NCI-H748 (cell line): ENCODE measurements around the gene DNAH17.
A peak's percentile ranks its signal among the peaks of the same experiment; 100 is the strongest.

Experiments
- DNase-seq: peaks from one replicate; lab custom pipeline; 2025; ENCODE audit not compliant: unreplicated experiment; lab: John Stamatoyannopoulos, UW

Gene DNAH17

DNA sequence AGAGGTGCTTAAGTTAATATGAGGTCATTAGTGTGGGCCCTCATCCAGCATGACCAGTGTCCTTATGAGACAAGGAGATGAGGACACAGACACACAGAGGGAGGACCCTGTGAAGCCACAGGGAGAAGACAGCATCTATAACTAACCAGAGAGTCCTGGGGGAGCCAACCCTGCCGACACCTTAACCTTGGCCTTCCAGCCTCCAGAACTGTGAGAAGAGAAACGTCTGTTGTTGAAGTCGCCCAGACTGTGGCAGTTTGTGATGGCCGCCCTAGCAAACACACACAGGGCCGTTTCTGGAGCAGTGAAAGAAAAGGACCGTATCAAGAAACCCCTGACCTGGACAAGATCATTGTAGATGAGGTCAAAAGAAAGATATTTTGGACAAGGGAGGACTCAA is 26.7 kb downstream of the DNAH17 start:
- DNase-seq: no peak

DNA sequence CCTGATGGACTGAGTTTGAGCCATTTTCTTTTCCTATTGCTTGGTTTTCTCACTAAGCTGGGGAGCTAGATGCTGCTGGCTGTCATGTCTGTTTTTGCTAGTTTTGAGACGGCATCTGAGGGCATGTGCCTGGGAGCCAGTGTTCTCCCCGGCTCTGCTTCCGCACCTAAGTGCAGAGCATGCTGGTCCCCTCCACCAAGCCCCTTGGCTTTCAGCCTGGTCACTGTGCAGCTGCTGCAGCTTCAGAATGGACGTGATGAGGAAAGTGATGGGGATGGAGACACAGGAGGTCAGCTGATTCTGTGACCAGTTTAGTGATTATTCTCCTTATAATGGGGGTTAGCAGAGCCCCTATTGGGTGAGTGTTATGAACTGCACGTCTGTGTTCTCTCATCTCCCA is 28.5 kb downstream of the DNAH17 start:
- no peak for DNase-seq

DNA sequence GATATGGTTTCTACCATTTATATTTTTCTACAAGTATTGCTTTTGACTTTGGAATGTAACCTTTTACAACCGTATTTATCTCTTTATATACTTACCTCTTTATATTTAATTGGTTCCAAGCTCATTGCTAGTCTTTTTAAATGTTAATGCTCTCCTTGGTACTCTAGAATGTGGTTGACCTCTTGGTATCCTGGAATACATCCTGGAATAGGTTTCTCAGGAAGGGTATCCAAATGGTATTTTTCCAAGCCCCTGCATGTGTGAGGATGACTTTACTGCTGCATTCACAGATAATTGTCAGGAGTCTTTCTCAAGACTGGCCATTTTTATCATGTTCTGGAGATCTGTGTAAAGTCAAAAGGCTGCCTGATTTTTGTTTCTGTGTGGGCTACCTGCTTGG is 30.2 kb downstream of the DNAH17 start:
- DNase-seq: no peak

DNA sequence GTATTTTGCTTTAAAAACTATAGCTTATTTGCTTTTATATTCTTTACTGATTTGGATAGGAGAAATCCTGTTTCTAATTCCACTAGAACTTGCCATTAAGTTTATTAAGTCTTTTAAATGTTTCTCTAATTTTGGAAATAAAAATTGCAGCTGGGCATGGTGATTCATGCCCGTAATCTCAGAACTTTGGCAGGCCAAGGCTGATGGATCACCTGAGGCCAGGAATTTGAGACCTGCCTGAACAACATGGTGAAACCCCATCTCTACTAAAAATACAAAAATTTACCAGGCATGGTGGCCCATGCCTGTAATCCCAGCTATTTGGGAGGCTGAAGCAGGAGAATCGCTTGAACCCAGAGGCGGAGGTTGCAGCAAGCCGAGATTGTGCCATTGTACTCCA is 30.7 kb downstream of the DNAH17 start:
- DNase-seq: no peak

DNA sequence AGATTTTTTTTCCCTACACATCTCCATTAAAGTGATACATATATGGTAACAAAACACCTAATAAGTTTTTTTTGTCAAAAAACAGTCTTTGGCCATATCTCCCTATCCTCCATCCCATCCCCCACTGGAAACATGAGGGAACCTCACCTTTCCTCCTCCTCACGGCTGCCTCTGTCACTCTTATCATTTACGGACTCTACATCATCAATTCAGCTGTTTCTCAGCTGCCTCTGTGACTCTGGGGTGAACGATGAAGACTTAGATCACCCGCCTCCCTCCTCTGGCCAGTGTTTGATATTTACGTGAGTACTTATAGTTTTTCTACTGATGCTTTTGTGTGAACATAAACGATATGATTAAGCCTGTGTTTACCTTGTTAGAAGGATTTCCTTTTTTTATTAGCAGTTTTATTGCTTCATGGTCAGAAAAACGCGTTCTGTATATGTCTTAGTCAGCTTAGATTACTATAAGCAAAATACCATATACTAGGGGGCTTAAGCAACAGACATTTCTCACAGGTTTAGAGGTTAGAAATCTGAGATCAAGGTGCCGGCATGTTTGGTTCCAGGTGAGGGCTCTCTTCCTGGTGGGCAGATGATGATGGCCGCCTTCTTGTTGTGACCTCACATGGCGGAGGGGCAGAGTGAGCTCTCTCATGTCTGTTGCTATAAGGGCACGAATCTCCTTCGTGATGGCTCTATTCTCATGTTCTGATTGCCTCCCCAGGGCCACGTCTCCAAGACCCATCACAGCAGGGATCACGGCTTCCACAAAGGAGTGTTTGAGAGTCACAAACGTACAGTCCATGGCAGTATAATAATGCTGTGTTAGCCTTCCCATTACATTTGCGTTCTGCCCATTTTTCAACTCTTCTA is 32.1 kb downstream of the DNAH17 start:
- peak; percentile 47 for DNase-seq

DNA sequence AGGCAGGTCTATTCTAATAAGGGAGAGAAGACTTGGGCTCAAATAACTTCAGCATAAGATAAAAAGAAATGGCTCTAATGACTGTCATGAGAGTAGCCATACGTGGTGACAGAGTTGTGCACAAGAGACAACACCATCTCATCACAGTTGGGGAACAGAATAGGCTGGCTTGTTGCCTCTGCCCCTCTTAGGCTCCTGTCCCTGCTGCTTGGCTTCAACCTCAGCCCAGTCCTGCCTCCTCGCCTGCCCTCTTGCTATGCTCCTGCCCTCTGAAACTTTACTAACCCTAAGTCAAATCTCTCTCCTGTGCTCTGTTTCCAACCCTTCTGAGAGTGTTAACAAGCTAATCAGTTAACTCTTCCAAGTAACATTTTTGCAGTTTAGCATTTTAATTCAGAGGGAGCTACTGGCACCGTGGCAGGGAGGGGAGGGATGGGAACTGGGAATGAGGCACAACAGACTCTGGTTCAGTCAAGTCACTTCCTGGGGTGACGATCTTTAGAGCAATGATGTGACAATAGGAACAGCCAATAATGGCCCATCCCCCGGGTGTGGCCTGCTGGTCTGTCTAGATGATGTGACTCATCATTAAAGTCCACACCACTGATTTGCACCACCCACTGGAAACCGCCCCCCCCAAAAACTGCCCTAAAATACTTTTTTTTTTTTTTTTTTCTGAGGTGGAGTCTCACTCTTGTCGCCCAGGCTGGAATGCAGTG is 35.5 kb downstream of the DNAH17 start:
- peak; percentile 32 for DNase-seq

DNA sequence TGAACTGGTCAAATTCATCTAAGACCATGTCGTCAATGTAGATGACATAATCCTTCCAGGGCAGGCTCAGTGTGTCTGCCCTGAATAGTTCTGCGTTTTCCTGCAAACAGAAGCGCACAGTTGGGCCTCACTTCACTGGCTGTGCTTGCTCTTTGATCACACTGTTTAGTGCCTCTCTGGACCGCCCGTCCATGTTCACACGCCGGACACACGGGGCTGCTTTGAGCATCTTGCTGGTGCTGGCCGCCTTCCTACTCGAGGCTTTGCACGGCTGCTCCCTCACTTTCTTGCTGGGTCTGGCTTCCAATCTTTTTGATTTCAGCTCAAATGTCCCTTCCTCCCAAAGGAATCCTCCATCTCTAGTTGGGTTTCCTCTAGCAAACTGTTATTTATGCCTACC is 37.4 kb downstream of the DNAH17 start:
- no peak for DNase-seq

DNA sequence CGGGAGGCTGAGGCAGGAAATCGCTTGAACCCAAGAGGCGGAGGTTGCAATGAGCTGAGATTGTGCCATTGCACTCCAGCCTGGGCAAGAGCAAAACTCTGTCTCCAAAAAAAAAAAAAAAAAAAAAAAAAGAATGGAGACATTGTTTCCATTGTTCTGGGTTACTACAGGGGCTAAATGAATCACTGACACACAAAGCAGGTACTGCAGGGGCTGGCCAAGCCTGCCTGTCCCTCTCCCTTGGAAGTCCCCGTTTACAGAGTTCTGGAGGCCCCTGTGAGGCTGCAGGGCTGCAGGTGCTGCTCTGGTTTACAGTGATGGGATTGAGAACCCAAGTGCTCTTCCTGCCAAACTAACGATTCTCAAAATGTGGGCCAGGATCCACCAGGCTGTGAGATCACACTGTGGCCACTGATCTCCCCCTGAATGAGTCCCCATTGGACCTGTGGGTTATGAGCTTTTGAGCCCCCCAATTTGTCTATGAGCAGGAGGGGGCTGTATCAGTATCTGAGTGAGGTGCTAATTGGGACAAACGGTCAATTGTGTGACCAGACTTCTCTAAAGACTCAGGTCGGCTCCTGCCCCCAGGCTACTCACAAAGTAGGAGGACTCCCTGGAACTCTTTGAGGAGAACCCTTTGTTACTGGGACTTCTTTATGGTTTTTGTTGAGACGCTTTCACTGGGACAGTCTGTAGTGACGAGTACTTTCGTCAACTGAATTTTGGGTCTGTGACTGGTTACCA is 39.0 kb downstream of the DNAH17 start:
- DNase-seq: peak; percentile 3

DNA sequence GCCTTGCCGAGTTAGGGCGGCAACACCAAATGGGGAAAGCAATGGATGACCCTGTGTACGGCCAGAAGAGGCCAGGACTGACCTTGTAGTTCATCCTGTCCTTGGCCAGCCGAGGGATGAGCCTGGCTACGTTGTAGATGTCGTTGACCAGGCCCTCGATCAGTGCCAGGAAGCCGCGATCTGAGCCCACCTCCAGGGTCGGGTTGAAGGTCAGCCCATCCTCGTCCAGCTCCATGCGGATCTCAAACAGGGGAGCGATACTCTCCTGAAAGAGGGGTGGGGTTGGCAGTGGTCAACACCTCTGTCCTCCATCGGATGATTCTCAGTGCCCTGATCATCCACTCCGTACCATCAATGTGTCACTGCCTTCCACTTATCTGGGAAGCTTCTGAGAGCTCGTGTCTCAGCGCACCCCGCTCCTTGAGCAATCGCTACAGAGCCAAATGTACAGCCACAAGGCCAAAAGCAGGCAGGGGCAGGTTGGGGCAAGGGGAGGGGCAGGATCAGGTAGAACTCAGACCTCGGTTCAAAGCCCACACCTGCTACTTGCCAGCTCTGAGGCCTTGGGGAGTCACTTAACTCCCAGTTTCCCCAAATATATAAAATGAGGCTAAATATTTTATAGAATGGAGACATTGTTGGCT is 39.9 kb downstream of the DNAH17 start:
- no peak for DNase-seq

DNA sequence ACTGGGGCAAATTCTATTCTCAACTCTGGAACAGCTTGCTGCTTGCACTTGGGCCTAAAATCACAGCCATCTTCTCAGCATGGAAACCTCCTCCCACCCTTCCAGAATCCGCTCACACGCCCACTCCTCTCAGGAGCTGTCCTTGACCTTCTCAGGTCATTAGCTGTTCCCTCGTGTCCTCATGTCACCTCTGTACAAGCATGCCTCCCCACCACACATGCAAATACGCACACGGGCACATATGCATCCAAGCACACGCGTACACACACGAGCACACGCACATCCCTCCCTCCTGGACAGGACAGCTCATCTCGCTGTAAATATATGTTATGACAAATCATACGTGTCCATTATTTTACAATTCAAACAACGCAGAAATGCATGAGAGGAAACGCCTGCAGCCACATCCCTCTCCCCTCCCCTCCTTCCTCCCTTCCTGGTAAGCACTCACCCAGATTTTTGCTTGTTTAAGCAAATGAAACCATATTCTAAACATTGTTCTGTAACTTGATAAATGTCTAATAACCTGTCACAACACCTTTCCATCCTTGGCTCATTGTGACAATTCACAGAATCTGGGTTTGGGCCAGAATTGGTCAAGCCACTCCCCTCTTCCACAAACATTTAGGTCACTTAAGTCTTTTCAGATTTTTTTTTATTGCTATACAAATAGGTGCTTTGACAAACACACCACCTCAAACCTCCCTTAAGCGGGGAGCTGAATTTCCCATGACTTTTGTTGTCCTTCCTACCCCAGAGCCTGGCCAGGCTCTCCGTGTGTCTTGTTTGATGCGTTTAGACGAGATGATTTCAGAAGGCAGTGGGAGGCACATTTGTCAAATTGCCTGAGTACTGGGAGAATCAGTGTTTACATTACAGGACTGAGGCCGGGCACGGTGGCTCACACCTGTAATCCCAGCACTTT is 41.7 kb downstream of the DNAH17 start:
- DNase-seq: peak; percentile 96

DNA sequence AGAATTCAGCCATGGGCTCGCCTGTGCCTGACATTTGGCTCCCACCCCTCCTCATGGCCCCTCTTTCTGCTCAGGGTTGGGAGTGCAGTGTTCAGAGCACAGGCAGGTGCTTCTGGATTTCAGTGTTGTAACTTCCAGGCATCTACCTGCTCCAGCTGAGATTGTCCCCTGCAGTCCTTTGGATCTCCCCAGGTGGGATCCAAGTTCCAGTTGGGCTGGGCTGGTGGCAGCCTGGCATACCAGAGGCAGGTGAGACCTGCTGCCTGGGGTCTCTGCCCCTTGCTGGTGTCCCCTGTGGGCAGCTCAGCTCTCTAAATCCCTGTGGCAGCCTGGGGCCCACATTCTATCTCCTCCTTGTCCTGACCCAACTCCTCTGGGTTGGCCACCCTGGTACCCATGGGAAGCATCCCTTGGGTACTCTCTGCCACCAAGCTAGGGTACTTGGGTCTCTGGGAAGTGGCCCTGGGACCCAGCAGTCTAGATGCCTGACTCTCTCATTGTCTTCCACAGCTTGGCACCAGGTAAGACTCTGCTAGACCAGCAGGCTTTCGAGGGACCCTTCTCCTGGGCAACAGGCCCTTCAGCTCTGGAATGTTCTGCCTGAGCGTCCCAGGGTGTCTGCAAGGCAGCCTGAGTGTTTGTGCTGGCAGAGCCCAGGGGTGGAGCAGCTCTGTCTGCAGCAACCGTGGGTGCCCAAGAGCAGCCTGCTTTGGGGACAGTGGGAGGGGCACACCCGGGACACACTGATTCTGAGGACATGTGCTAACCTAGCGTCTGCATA is 42.5 kb downstream of the DNAH17 start:
- no peak for DNase-seq

DNA sequence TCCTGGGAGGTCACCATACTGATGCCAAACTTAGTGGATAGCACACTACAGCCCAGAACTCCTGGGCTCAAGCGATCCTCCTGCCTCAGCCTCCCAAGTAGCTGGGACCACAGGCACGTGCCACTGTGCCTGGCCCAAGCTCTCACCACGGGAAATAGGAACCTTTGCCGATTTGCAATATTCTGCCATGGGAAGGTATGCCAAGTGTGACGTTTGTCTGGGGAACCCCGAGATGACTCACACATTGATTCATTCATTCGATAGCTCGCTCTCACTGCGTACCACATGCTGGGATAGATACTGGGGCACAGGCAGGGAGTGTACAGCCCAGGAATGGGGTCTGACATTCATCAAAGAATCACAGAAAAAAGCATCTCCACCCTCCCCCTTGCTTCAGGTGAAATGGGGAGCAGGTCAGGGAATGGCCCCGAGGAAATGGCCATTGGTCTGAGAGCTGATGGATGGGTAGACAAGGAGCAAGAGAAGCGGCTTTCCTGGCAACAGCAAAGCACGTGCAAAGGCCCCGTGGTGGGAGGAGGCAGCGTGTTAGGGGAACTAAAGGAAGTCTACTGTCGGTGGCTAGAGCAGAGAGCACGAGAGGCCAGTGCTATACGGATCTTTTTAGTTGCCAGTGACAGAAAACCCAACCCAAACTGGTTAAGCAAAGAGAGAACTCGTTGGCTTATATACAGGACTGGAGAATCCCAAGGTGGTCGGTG is 44.1 kb downstream of the DNAH17 start:
- no peak for DNase-seq

DNA sequence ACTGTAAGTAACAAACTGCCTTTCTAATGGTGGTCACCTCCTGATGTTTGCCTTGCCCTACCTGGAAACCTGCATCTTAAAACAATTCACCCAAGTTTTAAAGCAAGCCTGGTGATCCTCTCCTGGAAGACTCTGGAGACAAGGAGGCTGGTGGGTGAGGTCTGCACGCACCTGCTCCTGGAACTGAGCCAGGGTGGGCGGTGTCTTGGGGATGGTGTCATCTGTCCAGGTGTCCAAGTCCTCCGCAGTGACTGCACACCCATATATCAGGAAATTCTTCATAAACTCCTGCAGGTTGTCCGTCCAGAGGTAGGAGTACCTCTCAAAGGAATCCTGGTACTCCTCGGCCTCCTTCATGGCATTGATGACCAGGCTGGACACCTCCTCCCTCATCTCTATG is 44.9 kb downstream of the DNAH17 start:
- peak; percentile 81 for DNase-seq

DNA sequence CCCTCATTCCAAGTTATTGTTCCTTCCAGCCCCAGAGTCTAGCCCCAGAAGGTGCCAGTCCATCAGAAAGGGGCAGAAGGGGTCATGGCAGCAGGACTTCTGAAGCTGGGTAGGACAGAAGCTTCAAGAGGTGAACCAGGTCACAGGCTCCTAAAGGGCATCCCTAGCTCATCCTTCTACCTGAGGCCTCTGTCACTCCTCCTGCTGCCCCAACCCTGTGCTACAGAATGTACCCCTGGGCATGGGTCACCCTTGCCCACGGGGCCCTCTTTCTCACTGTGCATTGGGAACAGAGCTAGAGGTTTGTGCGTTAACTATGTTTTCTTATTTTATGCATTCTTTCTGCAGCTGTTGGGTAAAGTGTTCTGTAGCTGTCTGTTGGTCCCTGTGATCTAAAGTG is 46.5 kb downstream of the DNAH17 start:
- no peak for DNase-seq

DNA sequence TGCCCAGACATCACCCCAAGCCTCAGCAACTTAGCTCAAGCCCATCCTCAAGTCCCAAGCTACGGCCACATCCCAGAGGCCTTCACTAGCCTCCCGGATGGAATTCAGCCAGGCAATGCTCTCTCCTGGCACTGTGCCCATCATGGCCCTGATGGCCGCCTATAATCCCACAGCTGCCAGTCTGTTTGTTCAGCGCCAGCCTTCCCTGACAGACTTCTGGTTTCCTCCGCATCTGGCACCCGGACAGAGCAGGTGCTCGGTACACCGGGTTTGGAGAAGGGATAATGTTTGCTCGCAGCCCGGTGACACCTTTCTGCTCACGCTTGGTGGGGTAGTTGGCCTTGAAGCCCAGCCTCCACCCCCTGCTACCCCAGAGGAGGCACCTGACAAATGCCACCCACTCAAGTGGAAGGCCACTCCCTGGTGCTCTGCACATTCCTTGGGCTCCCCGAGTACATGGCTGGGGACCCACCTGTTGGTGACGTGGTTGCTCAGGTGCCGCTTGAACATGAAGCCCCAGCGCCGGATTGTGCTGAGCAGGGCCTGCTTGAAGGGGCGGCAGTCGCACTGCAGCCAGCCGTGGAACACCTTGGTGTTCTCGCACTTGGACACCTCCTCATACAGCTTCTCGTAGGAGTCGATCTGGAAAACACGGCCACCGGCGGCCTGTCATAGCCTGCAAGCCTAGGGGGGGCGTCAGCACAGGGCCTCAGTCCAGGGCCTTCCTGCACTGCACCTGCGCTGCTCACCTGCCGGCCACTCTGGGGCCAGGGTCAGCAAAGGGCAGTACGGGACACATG is 47.1 kb downstream of the DNAH17 start:
- DNase-seq: peak; percentile 96

DNA sequence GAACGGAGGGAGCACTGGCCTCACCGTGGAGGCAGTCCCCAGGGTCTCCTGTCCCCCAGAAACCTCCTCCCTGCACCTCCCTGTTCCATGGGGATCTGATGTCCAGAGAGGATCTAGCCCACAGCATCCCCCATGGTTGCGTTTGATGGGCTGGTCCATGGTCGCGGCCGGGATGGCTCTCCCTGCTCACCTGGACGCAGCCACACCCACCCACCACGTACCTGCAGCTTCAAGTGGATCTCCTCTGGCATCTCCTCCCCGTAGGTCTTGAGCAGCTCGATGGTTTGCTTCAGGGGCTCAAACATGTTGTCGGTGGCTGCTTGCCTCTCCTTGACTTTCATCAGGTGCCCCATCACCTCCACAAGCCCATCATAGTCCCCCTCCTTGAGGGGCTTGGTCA is 47.9 kb downstream of the DNAH17 start:
- peak; percentile 4 for DNase-seq

DNA sequence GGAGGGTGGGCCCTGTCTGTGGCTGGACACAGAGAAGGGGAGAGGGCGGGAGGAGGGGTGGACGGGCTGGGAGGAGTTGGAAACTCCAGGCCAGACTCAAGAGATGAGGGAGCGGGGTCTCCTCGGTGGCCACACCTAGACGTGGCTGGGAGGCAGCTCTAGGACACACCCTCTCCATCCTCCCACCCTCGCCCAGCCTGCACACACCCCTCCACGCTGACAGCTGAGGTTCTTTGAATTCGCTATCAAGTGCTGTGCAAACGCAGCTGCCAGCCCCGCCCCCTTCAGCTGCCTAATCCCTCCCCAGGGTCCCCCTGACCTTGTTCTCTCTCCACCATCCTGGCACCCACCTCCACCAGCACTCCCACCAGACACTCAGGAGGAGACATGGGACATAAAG is 48.7 kb downstream of the DNAH17 start:
- DNase-seq: peak; percentile 95

DNA sequence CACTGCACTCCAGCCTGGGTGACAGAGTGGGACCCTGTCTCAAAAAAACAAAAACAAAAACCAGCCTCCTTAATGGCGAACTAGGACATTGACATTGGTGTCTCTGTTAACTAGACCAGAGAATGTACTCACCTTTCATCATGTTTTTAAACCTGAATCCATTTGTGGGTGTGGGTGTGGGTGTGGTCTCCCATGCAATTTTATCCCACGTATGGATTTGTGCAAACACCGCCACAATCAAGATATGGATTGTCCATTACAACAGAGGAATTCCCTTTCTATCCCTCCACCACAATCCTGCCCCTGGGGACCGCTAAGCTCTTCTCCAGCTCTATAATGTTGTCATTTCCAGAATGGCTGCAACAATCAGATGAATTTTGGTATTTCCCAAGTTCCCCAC is 49.9 kb downstream of the DNAH17 start:
- peak; percentile 17 for DNase-seq
